ENCODE results near the gene ECE2. TPM values are rescaled to one million over a fixed set of nuclear protein-coding genes. Genes with fewer than 3 reads are reported as not detected.

Gene ECE2
- total RNA-seq, 1 experiment from 2014 or later: not detected

DNA sequence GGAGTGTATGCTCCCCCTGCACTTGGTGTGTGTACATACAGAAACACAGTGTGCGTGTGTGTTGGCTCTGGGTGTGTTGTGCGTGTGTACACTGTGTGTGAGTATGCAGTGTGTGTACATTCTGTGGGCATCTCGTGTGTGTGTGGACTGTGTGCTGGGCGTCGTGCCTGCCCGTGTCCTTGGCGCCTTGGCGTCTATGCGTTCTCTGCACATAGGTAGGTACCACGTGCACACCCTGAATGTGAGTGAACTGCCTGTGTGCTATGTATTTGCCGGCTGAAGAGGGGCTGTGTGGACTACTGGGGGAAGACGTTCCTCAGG, 481 bp upstream of the ECE2 start:
- Histone ChIP-seq H3K27me3 (ENCODE audit: low read length) (peaks cover 9% of the 10 kb centered on the region; the same call in 1 of the 2 replicates), H4K20me1 (ENCODE audit: low read length) (no peaks in the 10 kb centered on the region), H2AFZ (ENCODE audit: low read length) (no peak overlapping the region), H3K36me3 (ENCODE audit: low read depth, low read length) (no peaks in the 10 kb centered on the region), H3K9me3 (ENCODE audit: low read length) (no peaks in the 10 kb centered on the region), H3K9ac (ENCODE audit: low read length) (no peak overlapping the region), H3K9me2 (replicated peaks; ENCODE audit: low read length) (no peaks in the 10 kb centered on the region), H3K27ac (ENCODE audit: low read length) (no peak overlapping the region), H3K4me2 (ENCODE audit: low read length) (no peak overlapping the region), H3K79me2 (ENCODE audit: low read length) (no peaks in the 10 kb centered on the region), H3K4me3 (ENCODE audit: low read length) (no peak overlapping the region), H3F3A (ENCODE audit: low read length, unreplicated experiment) (no peaks in the 10 kb centered on the region), H3K4me1 (ENCODE audit: insufficient read depth, low read length) (no peaks in the 10 kb centered on the region)
- ATAC-seq (no peak), DNase-seq (no peak)
- intact Hi-C loops (cut with micrococcal nuclease): no loop called here
- no TSS peak for BruUV-seq (replicated peaks)
- CTCF ChIA-PET: no interaction called here
- TF ChIP-seq, protein P1, sequence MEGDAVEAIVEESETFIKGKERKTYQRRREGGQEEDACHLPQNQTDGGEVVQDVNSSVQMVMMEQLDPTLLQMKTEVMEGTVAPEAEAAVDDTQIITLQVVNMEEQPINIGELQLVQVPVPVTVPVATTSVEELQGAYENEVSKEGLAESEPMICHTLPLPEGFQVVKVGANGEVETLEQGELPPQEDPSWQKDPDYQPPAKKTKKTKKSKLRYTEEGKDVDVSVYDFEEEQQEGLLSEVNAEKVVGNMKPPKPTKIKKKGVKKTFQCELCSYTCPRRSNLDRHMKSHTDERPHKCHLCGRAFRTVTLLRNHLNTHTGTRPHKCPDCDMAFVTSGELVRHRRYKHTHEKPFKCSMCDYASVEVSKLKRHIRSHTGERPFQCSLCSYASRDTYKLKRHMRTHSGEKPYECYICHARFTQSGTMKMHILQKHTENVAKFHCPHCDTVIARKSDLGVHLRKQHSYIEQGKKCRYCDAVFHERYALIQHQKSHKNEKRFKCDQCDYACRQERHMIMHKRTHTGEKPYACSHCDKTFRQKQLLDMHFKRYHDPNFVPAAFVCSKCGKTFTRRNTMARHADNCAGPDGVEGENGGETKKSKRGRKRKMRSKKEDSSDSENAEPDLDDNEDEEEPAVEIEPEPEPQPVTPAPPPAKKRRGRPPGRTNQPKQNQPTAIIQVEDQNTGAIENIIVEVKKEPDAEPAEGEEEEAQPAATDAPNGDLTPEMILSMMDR (conservative IDR thresholded peaks at IDR 0.05; ENCODE audit: low read depth, low read length): no peak
- TF ChIP-seq EZH2 (IDR thresholded peaks at IDR 0.05; ENCODE audit: low read length, unreplicated experiment) (no peak), EZH2phosphoT487 (IDR thresholded peaks at IDR 0.05; ENCODE audit: borderline replicate concordance, low read length) (no peak)
- POLR2A ChIA-PET (ENCODE audit: unreplicated experiment): no interaction called here

DNA sequence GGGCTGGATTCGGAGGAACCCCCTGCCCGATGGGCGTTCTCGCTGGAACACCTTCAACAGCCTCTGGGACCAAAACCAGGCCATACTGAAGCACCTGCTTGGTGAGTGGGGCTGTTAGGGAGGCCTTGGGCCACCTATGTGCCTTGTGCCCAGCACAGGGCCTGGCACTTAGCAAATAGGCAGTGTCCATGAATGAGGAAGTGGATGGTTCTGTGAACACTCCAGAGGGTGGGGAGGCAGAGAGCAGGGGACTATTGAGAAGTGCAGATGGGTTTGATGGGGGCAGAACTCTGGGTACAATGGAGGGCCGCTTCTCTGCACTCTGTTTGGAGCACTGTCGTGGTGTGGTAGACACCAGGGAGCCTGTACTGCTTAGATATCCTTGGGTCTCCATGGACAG, 1.5 kb downstream of the ECE2 start:
- no peaks in the 10 kb centered on the region for H3F3A ChIP-seq (ENCODE audit: low read length, unreplicated experiment)
- DNase-seq (no peak), ATAC-seq (no peak)
- no peak overlapping the region for H3K27ac ChIP-seq (ENCODE audit: low read length)
- no peak overlapping the region for H3K4me2 ChIP-seq (ENCODE audit: low read length)
- H2AFZ ChIP-seq (ENCODE audit: low read length): no peak overlapping the region
- ChIA-PET POLR2A (ENCODE audit: unreplicated experiment) (no interaction called here), CTCF (no interaction called here)
- H3K27me3 ChIP-seq (ENCODE audit: low read length): peaks cover 9% of the 10 kb centered on the region; the same call in 1 of the 2 replicates
- H3K4me3 ChIP-seq (ENCODE audit: low read length): no peak overlapping the region
- intact Hi-C loops (cut with micrococcal nuclease): no loop called here
- no peaks in the 10 kb centered on the region for H4K20me1 ChIP-seq (ENCODE audit: low read length)
- H3K9ac ChIP-seq (ENCODE audit: low read length): no peak overlapping the region
- no peaks in the 10 kb centered on the region for H3K79me2 ChIP-seq (ENCODE audit: low read length)
- H3K9me3 ChIP-seq (ENCODE audit: low read length): no peaks in the 10 kb centered on the region
- no TSS peak for BruUV-seq (replicated peaks)
- TF ChIP-seq EZH2 (IDR thresholded peaks at IDR 0.05; ENCODE audit: low read length, unreplicated experiment): no peak
- TF ChIP-seq EZH2phosphoT487 (IDR thresholded peaks at IDR 0.05; ENCODE audit: borderline replicate concordance, low read length): no peak
- TF ChIP-seq, protein P1 (conservative IDR thresholded peaks at IDR 0.05; ENCODE audit: low read depth, low read length): no peak
- H3K36me3 ChIP-seq (ENCODE audit: low read depth, low read length): no peaks in the 10 kb centered on the region
- no peaks in the 10 kb centered on the region for H3K4me1 ChIP-seq (ENCODE audit: insufficient read depth, low read length)
- H3K9me2 ChIP-seq (replicated peaks; ENCODE audit: low read length): no peaks in the 10 kb centered on the region

DNA sequence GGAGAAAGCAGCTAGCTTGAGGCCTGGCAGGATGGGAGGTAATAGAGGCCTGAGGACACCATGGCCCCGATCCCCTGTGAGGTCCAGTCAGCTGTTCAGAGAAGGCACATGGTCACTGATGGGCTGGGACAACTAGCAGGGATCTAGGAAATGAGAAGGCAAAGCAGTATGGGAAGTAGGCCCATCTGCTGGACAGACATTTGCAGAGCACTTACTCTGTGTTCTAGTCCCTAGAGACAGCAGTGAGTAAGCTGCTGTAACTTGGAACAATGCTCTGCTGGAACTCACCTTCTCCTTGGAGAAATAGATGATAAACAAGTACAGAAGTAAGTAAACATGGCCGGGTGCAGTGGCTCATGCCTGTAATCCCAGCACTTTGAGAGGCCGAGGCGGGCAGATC, 7.1 kb downstream of the ECE2 start:
- Histone ChIP-seq H3K4me2 (ENCODE audit: low read length) (no peak overlapping the region), H2AFZ (ENCODE audit: low read length) (no peak overlapping the region), H3K9ac (ENCODE audit: low read length) (no peak overlapping the region), H3K36me3 (ENCODE audit: low read depth, low read length) (no peaks in the 10 kb centered on the region), H4K20me1 (ENCODE audit: low read length) (no peaks in the 10 kb centered on the region), H3K79me2 (ENCODE audit: low read length) (no peaks in the 10 kb centered on the region), H3K4me1 (ENCODE audit: insufficient read depth, low read length) (no peaks in the 10 kb centered on the region), H3K27me3 (ENCODE audit: low read length) (no peaks in the 10 kb centered on the region), H3K9me3 (ENCODE audit: low read length) (no peaks in the 10 kb centered on the region), H3K27ac (ENCODE audit: low read length) (no peak overlapping the region), H3K4me3 (ENCODE audit: low read length) (no peak overlapping the region), H3K9me2 (replicated peaks; ENCODE audit: low read length) (no peaks in the 10 kb centered on the region), H3F3A (ENCODE audit: low read length, unreplicated experiment) (no peaks in the 10 kb centered on the region)
- no peak for ATAC-seq
- POLR2A ChIA-PET (ENCODE audit: unreplicated experiment): no interaction called here
- no peak for DNase-seq
- CTCF ChIA-PET: no interaction called here
- no TSS peak for BruUV-seq (replicated peaks)
- intact Hi-C loops (cut with micrococcal nuclease): loop anchor here (10.0 kb wide), 1 partner anchor 238 kb away; no protein-coding TSS in a partner anchor
- TF ChIP-seq, protein P1 (conservative IDR thresholded peaks at IDR 0.05; ENCODE audit: low read depth, low read length): no peak
- TF ChIP-seq EZH2phosphoT487 (IDR thresholded peaks at IDR 0.05; ENCODE audit: borderline replicate concordance, low read length) (no peak), EZH2 (IDR thresholded peaks at IDR 0.05; ENCODE audit: low read length, unreplicated experiment) (no peak)
